Endometrium (tissue), 2 donors: ENCODE data around the gene GRK4.
"Not testable (repeated sequence)": the region's sequence is repeated elsewhere in the genome, so short reads cannot be mapped to it uniquely, and the experiment has no call there.

ENCODE experiments used
- FAIRE-seq: peaks from 2 replicates; lab custom pipeline; 2012; peaks lifted over from hg19 to GRCh38; lab: Jason Lieb, UNC
- donor health status: control.
- donor health status: control.

GRK4 gene

DNA sequence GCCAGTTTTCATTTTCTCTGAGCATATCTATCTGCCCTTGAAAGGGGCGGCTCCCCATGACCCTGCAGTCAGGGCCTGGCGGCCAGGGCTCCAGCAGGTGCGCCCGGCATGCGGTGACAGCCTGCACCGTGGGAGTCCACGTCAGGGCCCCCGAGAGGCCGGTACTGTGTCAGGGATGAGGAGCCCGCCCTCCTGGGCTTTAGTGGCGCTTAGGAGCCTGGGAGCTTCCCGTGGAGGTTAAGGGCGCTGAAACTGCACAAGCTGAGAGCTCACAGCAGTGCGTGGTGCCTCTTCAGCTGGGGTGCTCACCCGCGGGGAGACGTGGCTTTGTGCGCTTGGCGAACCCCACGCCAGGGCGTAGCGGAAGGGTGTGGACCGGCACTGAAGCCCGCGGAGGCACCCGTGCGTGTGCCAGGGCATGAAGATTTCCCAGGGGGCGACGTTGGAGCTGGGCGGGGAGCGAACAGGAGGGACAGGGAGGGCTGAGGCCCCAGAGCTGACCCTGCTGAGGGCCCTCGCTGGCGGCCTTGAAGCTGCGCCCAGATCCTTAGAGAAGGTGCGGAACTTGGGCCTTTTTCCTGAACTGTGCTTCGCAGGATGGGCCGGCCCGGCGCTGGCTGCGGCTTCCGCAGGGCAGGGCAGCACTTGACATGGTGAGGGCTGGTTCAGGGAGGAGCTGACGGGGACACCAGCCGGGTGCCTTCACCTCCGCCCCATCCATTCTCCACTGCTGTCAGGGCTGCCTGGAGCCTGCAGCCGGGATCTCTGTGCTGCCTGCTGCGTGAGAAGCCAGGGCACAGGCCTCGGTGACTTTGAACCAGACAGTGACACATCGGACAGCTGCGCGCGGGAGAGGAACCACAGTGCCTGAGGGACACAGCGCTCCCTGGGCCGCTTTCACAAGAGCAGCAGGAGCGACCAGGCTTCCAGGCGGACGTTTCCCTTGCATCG, 78.1 kb downstream of the GRK4 start:
- no peak for FAIRE-seq

DNA sequence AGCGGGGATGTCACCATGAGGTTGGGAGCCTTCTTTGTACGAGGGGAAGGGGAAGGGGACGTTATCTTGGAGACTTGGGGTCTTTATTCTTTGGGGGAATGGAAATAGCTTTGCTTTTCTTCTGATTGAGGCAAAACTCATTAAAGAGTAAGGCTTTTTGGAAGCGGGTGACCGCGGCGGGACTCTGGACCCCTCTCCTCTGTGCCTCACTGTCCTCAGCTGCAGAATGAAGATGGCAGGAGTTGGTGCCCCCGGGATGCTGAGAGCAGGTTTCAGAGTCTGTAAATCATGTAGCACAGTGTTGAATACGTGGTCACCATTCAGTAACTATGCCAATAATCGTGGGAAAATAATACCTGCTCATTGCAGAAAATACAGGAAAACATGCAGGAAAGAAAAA, 78.9 kb downstream of the GRK4 start:
- FAIRE-seq: no peak

DNA sequence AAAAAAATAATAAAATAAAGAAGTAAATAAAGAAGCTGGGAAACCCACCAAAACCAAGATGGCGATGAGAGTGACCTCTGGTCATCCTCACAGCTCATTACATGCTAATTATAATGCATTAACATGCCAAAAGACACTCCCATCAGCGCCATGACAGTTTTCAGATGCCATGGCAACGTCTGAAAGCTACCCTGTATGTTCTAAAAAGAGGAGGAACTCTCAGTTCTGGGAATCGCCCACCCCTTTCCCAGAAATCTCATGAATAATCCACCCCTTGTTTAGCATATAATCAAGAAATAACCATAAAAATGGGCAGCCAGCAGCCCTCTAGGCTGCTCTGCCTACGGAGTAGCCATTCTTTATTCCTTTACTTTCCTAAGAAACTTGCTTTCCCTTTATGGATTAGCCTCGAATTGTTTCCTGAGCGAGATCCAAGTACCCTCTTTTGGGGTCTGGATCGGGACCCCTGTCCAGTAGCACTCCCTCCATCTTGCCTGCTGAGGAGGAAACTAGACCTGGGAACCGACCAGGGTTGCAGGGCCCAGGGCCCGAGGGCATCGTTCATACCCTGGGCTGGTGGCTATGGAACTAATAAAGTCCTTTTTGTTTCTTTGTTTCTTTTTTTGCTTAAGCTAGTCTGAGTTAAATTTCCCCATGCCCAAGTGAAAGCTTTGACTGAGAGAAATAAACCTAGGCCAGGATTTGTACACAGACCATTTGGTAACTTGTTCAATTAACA, 80.1 kb downstream of the GRK4 start:
- FAIRE-seq: no peak

DNA sequence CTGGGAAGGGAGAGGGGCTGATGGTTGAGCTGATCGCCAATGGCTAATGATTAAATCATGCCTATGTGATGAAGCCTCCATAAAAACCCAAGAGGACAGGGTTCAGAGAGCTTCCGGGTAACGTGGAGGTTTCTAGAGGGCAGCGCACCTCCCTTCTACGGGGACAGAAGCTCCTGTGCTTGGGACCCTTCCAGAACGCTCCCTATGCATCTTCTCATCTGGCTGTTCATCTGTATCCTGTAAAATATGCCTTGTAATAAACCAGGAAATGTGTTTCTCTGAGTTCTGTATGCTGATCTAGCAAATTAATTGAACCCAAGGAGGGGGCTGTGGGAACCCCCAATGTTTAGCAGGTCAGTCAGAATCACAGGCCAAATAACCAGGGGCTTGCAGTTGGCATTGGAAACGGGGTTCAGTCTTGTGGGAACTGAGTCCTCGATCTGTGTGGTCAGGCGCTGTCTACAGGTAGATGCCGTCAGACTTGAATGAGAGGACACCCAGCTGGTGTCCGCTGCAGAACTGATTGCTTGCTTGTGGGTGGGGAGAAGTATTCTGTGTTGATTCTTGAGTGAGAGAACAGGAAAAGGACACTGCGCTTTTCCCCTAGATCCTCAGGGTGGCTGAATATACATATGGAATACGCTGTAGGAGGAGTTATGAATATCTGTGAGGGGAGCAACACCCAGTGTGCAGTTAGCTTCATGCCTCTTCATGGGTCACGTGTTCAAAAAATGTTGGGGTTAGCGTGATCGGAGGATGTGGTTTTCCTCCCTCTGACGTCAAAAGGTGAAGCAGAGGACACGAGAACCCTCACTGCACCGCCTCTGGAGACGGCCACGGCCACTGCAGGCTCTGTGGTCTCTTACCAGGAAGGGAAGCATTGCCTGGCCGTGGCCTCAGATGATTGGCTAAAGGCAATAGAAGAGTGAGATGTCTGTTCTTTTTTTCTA, 81.8 kb downstream of the GRK4 start:
- no peak for FAIRE-seq

DNA sequence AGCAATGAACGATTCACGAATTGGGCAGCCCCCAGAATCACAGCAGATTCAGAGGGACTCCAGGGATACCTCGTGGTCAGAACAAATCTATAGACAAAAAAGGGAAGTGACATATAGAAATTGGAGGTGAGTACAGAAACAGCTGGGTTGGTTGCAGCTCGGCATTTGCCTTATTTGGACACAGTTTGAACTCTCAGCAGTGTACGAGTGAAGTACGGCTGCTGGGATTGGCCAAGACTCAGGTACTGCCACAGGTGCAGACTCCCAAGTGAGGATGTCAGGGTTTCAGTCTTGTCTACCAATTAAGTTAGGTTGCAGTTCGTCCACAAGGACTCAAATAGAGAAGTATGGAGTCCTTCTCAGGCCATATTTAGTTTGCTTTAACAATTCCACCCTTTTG, 82.8 kb downstream of the GRK4 start:
- FAIRE-seq: no peak

DNA sequence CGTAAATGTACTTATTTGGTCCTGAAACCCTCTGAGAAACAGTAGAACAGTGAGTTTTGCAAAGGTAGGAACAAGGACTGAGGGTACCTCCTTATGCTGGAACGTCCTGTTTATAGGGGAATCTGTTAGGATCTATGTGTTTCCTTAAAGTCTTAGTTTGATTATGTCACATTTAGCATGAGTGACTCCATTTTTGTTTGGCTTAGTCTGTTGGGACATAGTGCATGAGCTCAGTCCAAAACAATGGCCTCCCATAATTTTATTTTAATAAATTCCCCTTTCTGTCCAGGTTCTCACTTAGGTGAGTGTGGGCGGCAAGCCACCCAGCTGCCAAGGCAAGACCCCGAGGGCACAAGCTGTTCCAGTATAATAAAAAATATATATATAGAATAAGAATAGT, 83.3 kb downstream of the GRK4 start:
- FAIRE-seq: no peak

DNA sequence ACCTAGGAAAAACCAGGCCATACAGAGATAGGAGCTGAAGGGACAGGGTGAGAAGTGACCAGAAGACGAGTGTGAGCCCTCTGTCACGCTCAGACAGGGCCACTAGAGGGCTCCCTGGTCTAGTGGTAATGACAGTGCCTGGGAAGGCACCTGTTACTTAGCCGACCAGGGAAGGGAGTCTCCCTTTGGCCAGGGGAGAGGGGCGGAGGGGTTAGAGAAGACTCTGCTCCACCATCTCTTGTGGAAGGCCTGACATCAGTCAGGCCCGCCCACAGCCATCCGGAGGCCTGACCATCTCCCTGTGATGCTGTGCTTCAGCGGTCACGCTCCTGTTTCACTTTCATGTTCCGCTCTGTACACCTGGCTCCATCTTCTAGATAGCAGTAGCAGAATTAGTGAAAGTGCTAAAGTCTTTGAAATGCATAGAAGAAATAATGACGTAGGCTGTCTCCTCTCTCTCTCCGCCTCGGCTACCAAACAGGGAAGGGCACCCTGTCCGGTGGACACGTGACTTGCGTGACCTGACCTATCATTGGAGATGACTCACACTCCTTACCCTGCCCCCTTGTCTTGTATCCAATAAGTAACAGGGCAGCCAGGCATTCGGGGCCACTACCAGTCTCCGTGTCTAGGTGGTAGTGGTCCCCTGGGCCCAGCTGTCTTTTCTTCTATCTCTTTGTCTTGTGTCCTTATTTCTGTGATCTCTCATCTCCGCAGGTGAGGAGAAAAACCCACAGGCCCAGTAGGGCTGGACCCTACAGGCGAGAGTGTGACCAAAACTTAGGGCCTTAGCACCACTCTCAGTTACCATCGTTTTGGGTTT, 84.3 kb downstream of the GRK4 start:
- FAIRE-seq: no peak

DNA sequence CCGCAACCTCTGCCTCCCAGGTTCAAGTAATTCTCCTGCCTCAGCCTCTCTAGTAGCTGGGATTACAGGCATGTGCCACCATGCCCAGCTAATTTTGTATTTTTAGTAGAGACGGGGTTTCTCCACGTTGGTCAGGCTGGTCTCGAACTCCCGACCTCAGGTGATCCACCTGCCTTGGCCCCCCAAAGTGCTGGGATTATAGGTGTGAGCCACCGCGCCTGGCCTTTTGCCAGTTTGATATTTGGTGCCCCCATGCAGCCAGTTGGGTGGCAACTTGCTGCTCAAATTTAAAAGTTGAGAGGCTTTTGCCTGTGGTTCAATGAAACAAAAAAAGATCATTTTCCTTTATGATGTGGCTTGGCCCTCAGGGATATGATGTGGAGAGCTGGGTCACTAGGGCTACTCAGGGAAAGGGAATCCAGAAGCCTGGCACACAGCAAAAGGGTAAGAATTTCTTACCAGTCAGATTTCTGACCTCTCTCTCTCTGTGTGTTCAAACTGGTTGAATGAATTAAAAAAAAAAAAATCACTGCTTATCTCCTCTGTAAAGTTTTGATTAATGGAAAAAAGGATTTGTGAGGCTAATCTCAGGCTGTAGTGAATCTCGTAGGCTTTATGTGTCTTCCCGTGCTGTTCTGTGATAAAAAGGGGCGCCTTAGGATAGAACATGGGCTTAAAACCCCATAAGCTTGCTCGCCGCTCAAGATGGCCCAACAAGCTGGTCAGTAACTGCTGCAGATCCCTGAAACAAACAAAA, 87.9 kb downstream of the GRK4 start:
- not testable (repeated sequence) for FAIRE-seq

DNA sequence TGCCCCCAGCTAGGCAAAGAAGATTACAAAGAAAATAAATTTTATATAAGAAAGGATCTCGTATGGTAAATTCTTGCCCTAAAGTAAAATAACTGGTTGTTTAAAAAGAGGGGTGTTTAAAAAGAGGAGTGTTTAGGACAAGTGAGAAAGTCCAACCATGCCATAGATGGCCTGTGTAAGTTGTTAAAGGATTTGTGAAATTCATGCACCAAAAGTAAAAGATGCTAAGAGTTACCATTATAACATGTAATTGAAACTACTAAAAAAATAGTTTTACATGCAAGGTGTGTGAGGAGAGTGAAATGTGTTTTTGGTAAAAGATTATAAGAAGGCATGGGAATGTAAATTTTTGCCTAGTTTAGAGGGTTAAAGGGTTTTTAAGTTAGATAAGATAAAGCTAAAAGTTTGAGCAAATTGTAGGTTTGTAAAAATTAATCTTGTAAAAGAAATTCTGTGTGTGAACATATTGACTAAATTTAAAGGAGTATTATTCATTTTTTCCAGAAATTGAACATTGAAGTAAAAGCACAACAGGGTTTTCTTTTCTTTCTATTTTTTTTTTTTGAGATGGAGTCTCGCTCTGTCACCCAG, 90.9 kb downstream of the GRK4 start:
- FAIRE-seq: no peak

DNA sequence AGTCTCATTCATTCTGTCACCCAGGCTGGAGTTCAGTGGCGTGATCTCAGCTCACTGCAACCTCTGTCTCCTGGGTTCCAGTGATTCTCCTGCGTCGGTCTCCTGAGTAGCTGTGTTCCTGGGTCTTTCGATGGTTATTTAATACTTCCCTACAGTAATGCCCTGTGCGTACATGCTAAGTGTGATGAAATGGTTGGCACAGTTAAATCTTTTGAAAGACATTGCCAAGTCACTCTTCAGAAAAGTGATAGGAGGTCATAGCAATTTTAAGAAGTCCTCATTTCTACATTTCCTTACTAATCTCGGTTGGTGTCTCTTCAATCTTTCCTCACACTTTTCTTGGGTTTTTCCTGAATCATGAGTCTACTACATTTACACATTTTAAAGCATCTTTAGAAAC, 96.6 kb downstream of the GRK4 start:
- no peak for FAIRE-seq

DNA sequence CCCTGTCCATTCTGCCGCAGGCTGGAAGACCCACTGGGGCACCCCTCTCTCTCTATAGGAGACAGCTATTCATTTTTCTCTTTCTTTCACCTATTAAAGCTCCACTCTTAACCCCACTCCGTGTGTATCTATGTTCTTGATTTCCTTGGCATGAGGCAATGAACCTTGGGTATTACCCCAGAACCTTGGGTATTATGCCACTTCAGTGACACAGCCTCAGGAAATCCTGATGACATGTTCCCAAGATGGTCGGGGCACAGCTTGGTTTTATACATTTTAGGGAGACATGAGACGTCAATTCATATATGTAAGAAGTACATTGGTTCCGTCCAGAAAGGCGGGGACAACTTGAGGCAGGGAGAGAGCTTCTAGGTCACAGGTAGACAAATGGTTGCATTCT, 97.6 kb downstream of the GRK4 start:
- no peak for FAIRE-seq

DNA sequence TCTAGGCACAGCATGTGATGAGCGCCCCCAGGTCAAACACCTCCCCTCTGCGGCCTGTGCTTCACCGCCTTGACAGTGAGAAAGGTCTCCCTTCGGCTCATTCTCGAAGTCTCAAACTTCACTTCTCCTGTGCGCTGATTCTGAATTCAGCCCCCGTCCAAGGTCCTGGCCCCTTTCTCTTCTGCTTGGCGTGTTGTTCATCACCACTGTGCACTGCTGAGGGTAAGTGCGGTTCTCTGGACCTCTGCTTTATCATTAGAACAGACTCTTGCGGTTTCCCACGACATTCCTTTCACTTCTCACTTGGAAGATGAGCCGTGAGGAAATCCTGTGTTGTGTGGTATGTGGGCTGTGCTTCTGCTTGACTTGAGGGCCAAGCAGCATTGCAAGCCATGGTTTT, 99.1 kb downstream of the GRK4 start:
- FAIRE-seq: no peak

DNA sequence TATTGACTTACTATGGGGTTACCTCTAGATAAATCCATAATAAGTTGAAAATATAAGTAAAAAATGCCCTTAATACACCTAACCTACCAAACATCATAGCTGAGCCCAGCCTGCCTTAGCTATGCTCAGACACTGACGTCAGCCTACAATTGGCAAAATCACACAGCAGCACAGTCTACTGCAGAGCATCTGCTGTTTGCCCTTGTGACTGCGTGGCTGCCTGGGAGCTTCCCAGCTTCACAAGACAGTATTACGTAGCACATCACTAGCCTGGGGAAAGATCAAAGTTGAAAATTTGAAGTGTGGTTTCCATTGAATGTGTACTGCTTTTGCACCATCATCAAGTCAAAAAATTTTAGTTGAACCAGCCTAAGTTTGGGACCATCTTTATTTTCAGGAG, 102.2 kb downstream of the GRK4 start:
- no peak for FAIRE-seq

DNA sequence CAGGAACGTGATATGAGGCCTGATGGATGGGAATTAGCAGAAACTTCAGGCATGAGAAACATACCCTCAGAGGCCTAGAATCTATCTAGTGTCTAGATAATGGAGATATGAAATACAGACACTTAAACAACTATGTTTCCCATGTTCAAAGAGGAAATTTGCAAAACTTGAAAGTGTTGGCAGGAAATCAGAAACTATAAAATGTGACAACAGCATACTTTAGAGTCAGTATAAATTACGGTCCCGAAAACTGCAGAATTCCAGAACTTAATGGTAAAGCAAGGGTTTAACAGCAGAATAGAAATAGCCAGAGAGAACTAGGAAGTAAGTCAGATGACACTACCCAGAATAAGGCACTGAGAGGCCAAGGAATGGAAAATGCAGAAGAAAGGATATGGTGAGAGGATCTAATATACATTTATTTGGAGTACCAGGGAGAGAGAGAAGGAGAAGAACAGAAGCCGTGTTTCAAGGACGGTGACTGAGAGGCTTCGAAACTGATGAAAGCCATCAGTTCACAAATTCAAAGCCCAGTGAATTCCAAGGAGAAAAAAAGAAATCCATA, 103.5 kb downstream of the GRK4 start:
- FAIRE-seq: no peak

DNA sequence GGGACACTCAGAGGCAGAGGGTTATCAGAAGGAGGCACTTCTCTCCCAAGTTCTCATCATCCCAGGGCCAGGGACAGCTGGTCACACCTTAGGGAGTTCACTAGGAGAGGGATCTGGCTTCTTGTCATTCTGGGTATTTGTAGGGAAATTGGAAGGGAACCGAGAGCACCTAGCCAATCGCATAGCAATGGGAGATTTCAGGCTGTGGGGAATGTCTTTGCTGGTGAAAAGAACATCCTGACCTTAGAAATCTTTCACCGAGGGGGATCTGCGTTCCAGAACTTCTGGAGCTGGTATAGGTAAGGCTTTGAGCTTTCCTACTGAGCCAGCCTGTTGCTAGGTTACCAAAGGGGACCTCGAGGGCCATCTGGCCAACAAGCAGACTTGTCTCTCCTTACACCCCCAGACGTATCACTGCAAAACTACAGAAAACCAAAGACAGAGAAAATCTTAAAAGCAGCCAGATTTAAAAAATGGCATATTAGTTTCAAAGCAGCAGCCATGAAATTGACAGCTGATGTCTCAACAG, 104.2 kb downstream of the GRK4 start:
- FAIRE-seq: no peak

DNA sequence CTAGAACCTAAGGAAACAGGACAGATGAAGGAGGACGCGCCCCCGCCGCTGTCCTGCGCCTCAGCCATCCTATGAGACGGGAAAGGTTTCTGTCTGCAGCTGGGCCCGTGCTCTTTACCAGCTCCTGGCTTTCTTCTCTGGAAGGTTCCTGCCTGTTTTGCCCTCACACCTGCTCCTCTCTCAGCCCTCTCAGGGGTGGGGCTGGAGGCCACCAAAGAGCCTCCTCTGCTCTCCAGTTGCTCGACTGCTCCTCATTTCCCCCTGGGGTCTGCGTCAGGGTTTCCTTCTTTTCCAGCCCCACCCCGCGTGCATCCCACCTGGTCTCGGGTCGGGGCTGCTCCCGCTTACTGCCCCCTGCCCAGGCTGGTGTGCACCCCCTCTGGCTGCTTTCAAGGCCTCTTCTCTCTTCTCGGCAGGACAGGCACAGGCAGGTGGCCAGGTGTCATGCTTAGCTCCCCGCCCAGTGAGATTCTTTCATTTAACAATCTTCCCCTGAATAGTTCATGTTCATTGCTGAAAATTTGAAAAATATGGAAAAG, 106.4 kb downstream of the GRK4 start:
- FAIRE-seq: no peak

DNA sequence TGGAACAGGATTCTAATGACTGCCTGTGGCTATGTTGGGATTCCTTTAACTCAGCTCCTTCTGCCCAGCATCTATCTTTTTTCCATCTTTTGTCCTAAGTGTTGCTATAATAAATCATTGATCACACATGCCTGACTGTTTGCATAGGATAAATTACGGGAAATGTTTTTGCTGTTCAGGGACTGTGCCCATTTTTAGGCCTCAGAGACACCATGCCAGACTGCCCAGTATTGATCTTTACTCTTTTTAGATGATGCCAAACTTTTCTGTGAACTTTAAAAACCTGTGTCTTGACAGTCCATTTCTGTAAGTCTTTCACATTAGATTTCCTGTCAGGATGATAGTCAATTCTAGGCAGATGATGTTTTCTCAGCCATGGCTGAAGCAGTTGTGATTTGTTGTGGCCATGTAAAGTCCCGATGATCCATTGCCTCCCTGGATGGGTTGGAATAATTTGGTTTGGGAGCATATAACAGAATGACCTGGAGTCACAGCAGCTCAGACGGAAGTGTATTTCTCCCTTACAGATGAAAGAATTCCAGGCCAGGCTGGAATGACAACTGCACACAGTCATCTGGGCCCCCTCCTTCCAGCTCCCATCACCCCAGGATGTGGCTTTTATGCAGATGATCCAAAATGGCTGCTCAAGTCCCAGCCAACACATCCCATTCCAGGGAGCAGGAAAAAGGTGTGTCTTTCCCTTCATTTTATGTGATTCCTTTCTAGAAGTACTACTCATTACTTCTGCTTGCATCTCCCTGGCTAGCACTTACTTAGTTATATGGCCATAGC, 107.5 kb downstream of the GRK4 start:
- FAIRE-seq: no peak

DNA sequence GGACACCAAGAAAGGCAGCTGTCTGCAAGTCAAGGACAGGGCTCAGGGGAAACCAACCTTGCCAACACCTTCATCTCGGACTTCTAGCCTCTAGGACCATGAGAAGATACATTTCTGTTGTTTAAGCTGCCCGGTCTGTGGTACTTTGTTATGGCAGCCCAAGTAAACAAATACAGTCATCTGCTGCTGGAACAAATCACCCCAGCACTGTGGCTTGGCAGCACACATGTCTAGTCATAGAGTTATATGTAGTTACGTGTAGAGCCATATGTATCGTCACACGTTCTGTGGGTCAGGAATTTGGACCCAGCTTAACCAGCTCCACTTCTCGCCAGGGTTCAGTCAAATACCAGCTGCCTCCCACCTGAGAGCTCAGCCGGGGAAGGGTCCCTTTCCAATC, 108.4 kb downstream of the GRK4 start:
- no peak for FAIRE-seq
